ENCODE data around the gene CAMK2B.

CAMK2B gene

DNA sequence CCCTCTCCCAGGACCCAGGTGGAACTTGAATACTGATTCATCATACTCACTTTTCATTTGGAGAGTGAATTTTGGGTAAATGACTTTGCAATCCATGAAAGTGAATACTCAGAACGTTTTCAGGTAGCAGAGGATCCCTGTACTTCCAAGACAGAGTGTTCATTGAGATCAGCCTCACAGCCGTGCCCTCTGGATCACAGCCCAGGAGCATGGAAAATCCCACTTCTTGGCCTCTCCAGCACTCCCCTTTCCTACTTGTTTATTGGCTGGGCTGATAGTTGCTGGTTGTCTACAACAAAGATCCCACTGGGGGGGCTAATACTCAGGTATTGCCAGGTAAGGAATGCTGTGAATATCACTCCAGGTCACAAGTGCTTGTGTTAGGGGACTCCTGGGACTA, 142.0 kb downstream of the CAMK2B start:
- no peak overlapping the region for H3K27ac ChIP-seq (ENCODE audit: low read depth, low read length, poor library complexity, severe bottlenecking)
- H3K9ac ChIP-seq (ENCODE audit: low read length), result no peak overlapping the region
- no peaks in the 10 kb centered on the region for H3F3A ChIP-seq (ENCODE audit: insufficient read depth, low read length)
- no peaks in the 10 kb centered on the region for H3K79me2 ChIP-seq (ENCODE audit: insufficient read depth, low read length)
- peaks cover 21% of the 10 kb centered on the region; the same call in 1 of the 2 replicates for H3K27me3 ChIP-seq (ENCODE audit: insufficient read depth, low read length)
- no peak overlapping the region for H3K4me3 ChIP-seq (ENCODE audit: low read depth, low read length, poor library complexity, severe bottlenecking)
- 0 out of 2 replicates have a peak, but pooled peaks cover 7% of the 10 kb centered on the region for H3K9me3 ChIP-seq (ENCODE audit: low read length)
- no peaks in the 10 kb centered on the region for H3K4me1 ChIP-seq (ENCODE audit: insufficient read depth, low read length, severe bottlenecking)
- TF ChIP-seq, protein P1, sequence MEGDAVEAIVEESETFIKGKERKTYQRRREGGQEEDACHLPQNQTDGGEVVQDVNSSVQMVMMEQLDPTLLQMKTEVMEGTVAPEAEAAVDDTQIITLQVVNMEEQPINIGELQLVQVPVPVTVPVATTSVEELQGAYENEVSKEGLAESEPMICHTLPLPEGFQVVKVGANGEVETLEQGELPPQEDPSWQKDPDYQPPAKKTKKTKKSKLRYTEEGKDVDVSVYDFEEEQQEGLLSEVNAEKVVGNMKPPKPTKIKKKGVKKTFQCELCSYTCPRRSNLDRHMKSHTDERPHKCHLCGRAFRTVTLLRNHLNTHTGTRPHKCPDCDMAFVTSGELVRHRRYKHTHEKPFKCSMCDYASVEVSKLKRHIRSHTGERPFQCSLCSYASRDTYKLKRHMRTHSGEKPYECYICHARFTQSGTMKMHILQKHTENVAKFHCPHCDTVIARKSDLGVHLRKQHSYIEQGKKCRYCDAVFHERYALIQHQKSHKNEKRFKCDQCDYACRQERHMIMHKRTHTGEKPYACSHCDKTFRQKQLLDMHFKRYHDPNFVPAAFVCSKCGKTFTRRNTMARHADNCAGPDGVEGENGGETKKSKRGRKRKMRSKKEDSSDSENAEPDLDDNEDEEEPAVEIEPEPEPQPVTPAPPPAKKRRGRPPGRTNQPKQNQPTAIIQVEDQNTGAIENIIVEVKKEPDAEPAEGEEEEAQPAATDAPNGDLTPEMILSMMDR (IDR thresholded peaks at IDR 0.05; ENCODE audit: low read length), result no peak
- TF ChIP-seq EZH2 (IDR thresholded peaks at IDR 0.05; ENCODE audit: borderline replicate concordance, low read length), result no peak
- no peaks in the 10 kb centered on the region; the same call in 1 of the 2 replicates for H3K36me3 ChIP-seq (ENCODE audit: insufficient read depth, low read length)
- no peaks in the 10 kb centered on the region for H3K9me2 ChIP-seq (ENCODE audit: low read depth, low read length)
- no peak overlapping the region for H3K4me2 ChIP-seq (ENCODE audit: low read length)
- H4K20me1 ChIP-seq (ENCODE audit: insufficient read depth, low read length), result no peaks in the 10 kb centered on the region
- H2AFZ ChIP-seq (ENCODE audit: low read length), result no peak overlapping the region

- Histone ChIP-seq H3K36me3 (ENCODE audit: insufficient read depth, low read length) (no peaks in the 10 kb centered on the region; the same call in 1 of the 2 replicates), H3K79me2 (ENCODE audit: insufficient read depth, low read length) (no peaks in the 10 kb centered on the region)
Measured at GRCh38 chr7:44182827-44183226, 142.6 kb downstream of the CAMK2B start.

DNA sequence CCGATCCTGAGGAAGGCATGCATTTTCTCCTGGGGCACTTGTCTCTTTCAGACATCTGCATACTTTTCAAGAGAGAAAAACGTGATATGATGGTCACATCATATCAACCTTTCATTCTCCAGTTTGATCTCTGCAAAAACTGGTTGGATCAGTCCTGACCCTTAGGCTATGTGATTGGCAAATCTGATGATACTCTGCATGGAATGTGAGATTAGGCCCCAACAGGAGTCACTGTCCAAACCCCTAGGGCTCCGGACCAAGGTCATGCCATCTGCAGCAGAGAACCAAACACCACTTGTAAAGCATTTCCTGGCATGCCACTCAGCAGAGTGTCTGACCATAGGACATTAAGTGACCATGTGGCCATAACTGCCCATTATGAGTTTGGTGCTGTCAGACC, 144.8 kb downstream of the CAMK2B start:
- Histone ChIP-seq H4K20me1 (ENCODE audit: insufficient read depth, low read length) (no peaks in the 10 kb centered on the region), H3K27me3 (ENCODE audit: insufficient read depth, low read length) (peaks cover 40% of the 10 kb centered on the region; the same call in 1 of the 2 replicates), H3K9ac (ENCODE audit: low read length) (no peak overlapping the region), H3K79me2 (ENCODE audit: insufficient read depth, low read length) (no peaks in the 10 kb centered on the region), H2AFZ (ENCODE audit: low read length) (no peak overlapping the region), H3K4me2 (ENCODE audit: low read length) (no peak overlapping the region), H3K27ac (ENCODE audit: low read depth, low read length, poor library complexity, severe bottlenecking) (no peak overlapping the region), H3F3A (ENCODE audit: insufficient read depth, low read length) (no peaks in the 10 kb centered on the region), H3K4me3 (ENCODE audit: low read depth, low read length, poor library complexity, severe bottlenecking) (no peak overlapping the region), H3K9me3 (ENCODE audit: low read length) (0 out of 2 replicates have a peak, but pooled peaks cover 7% of the 10 kb centered on the region), H3K4me1 (ENCODE audit: insufficient read depth, low read length, severe bottlenecking) (no peaks in the 10 kb centered on the region), H3K9me2 (ENCODE audit: low read depth, low read length) (no peaks in the 10 kb centered on the region), H3K36me3 (ENCODE audit: insufficient read depth, low read length) (no peaks in the 10 kb centered on the region; the same call in 1 of the 2 replicates)
- no peak for TF ChIP-seq EZH2 (IDR thresholded peaks at IDR 0.05; ENCODE audit: borderline replicate concordance, low read length)
- TF ChIP-seq, protein P1 (IDR thresholded peaks at IDR 0.05; ENCODE audit: low read length), result no peak

More at GRCh38 chr7:44182827-44183226, 142.6 kb downstream of the CAMK2B start:
- Histone ChIP-seq H3K4me3 (ENCODE audit: low read depth, low read length, poor library complexity, severe bottlenecking) (no peak overlapping the region), H3K9me2 (ENCODE audit: low read depth, low read length) (no peaks in the 10 kb centered on the region), H3K27me3 (ENCODE audit: insufficient read depth, low read length) (peaks cover 27% of the 10 kb centered on the region; the same call in 1 of the 2 replicates), H3F3A (ENCODE audit: insufficient read depth, low read length) (no peaks in the 10 kb centered on the region), H2AFZ (ENCODE audit: low read length) (no peak overlapping the region), H4K20me1 (ENCODE audit: insufficient read depth, low read length) (no peaks in the 10 kb centered on the region), H3K4me1 (ENCODE audit: insufficient read depth, low read length, severe bottlenecking) (no peaks in the 10 kb centered on the region), H3K4me2 (ENCODE audit: low read length) (no peak overlapping the region), H3K9me3 (ENCODE audit: low read length) (0 out of 2 replicates have a peak, but pooled peaks cover 7% of the 10 kb centered on the region), H3K27ac (ENCODE audit: low read depth, low read length, poor library complexity, severe bottlenecking) (no peak overlapping the region), H3K9ac (ENCODE audit: low read length) (no peak overlapping the region)
- TF ChIP-seq EZH2 (IDR thresholded peaks at IDR 0.05; ENCODE audit: borderline replicate concordance, low read length), result no peak
- TF ChIP-seq, protein P1 (IDR thresholded peaks at IDR 0.05; ENCODE audit: low read length), result no peak
